HG03066 (cell line): ENCODE results near the gene SLC38A10.
"Not testable (repeated sequence)": the region's sequence is repeated elsewhere in the genome, so short reads cannot be mapped to it uniquely, and the experiment has no call there.

ENCODE experiments used
- ATAC-seq: cut with Tn5 transposase; IDR thresholded peaks from one replicate; pipeline ENCODE4 v1.9.1; 2021; ENCODE audit warnings: low read depth; ENCODE audit not compliant: unreplicated experiment

Gene SLC38A10

DNA sequence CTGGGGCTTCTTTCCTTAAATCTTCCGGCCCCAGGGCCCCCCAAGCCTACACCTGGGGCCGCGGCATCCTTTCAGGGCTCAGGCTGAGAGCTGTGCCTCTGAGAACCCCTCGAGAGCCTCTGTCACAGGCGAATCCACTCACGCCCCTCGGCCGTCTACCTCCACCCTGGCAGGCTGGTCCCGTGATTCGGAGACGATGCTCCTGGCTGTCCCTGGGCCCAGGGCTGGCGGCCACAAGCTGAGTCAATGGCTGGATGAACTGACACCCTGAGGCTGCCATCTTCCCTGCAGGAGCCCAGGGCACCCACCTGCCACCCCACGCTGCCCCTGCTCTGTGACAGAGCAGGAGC, 60.6 kb downstream of the SLC38A10 start:
- ATAC-seq = no peak

- ATAC-seq = no peak
Measured at GRCh38 chr17:81233811-81234505, 61.1 kb downstream of the SLC38A10 start.

DNA sequence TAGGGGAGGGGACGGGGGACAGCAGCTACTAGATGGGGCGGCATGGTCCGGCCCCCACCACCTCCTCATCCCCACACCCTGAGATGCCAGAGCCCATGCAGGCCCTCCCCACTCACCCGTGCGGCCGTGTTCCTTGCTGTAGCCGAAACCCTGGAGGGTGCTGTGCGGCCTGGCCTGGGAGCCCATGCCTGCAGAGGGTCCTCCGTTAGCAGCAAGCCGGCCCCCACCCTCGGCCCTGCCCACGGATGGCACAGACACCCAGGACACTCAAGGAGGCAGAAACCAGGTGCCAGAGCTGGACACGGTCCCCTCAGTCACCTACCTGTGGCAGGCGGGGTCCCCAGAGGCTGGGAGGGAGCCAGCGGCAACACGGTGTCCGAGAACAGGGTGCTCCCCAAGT, 61.8 kb downstream of the SLC38A10 start:
- no peak for ATAC-seq

GRCh38 chr17:81232616-81233241, 62.4 kb downstream of the SLC38A10 start:
- ATAC-seq = no peak

- no peak for ATAC-seq
Measured at GRCh38 chr17:81231766-81232581, 63.1 kb downstream of the SLC38A10 start.

GRCh38 chr17:81231121-81231645, 63.9 kb downstream of the SLC38A10 start:
- no peak for ATAC-seq

GRCh38 chr17:81230043-81230820, 64.9 kb downstream of the SLC38A10 start:
- ATAC-seq = no peak

GRCh38 chr17:81229666-81229920, 65.5 kb downstream of the SLC38A10 start:
- ATAC-seq = no peak

- ATAC-seq = no peak
Measured at GRCh38 chr17:81228834-81229665, 66.1 kb downstream of the SLC38A10 start.

DNA sequence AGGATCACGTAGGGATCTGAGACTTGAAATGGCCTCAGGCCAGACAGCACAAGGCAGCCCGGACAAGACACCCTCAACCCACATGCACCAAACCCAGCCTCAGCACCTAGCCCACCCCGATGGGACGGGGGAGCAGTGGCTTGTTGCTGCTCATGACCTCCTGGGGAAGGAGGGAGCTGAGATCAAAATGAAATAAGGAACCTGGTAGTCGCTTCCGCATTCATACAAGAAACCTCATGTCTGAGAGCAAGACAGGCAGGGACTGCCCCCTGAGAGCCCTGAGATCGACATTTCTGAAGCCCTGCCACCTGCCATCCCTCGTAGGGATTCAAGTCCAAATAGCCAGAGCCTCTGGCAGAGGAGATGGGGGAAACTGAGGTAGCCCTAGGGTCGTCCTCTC, 66.7 kb downstream of the SLC38A10 start:
- ATAC-seq = no peak

GRCh38 chr17:81227630-81228029, 67.5 kb downstream of the SLC38A10 start:
- not testable (repeated sequence) for ATAC-seq

DNA sequence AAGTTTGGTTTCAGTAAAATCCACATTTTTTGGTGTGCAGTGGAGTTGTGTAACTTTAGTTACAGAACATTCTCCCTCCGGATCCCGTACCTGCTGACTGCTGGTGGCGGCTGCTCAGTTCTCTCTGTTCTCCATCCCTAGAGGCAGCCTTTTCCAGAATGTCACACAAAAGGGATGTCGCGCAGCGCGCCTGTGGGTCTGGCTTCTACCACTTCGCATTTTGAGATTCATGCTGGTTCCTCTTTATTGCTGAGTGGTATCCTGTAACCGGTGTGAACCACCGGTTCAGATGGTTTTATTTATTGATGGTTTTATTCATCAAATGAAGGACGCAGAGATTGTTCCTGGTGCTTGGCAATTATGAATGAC, 71.4 kb downstream of the SLC38A10 start:
- ATAC-seq = no peak

GRCh38 chr17:81222906-81223761, 72.0 kb downstream of the SLC38A10 start, which contains the start of gene CEP131:
Gene CEP131, minus strand, starts transcription at chr17:81222965. Its CDS starts 2,909 bp downstream, at chr17:81220056.
- peak; percentile 94 for ATAC-seq

- no peak for ATAC-seq
Measured at GRCh38 chr17:81222620-81222905, 72.5 kb downstream of the SLC38A10 start.

DNA sequence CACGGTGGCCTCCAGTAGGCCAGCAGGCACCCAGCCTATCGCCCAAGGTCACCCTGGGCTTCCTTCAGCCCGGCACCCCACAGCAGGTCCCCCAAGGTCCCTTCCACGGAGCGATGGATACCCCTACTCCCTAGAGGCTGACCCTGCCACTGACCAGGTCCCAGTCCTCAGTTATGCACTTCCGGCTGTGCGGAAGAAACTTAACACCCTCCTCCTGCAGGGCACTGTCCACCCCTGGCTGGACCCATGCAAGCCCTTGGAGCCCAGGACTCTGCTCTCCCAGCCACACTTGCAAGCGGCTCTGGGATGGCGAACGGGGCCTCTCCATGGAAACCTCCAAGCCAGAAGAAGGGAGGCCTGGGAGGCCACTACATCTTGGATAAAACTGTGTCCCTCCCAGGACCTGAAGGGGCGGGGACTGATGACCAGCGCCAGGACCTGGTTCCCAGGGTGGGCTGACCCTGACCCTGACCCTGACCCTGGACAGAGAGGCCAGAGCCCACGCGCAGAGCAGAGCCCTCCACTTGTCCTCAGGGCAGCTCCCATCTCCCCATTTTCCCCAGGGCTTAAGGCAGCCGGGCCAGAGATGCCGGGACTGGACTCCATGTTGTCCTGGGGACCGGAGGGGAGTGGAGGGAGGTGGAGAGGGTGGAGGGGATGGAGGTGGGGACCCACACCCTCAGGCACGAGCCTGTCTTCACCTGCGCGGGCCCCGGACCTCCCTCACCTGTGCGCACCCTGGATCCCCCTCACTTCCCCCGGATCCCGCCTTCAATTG, 73.1 kb downstream of the SLC38A10 start:
- no peak for ATAC-seq

- ATAC-seq = no peak
Measured at GRCh38 chr17:81221371-81221841, 73.7 kb downstream of the SLC38A10 start.

DNA sequence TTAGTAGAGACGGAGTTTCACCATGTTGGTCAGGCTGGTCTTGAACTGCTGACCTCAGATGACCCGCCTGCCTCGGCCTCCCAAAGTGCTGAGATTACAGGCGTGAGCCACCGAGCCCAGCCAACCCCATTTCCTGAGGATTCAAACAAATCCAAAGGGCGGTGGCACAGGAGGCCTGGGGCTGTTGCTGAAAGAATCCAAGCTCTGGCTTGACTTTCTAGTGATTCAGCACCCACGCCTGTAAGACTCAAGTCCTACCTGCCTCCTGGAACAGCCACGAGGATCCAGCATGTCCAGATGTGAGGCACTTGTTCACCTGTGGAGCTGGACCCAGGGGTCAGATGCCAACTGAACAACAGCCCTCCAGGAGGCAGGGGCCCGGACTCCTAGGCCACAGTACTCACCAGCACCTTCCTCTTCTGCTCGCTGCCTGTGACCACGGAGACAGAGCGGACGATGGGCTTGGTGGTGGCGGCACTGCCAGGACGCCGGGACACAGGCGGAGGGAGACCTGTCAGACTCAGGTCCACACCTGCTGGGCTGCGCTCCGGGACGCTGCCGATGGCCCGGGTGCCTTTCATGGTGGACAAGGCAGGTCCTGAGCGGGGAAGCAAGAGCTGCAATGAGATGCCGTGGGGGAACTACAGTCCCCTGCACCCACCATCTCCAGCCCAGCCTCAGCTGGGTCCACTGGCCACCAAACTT, 75.5 kb downstream of the SLC38A10 start:
- ATAC-seq = no peak

DNA sequence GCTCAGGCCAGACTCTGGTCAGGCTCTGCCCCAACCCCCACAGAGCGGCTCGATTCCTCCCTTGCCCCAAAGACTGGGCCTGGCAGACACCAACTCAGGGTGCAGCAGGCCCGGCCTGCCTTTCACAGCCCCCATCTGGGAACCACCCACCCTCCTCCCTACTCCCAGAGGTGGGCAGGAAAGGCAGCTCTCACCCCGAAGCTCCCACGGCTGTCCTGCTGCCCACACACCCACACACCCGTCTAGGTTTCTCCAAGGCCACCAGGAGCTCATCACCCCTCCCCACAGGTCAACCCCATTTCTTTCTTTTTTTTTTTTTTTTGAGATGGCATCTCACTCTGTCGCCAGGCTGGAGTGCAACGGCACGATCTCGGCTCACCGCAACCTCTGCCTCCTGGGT, 76.1 kb downstream of the SLC38A10 start:
- ATAC-seq = no peak
